K562 (cell line): ENCODE measurements around the gene RFC5. TPM values are rescaled to one million over a fixed set of nuclear protein-coding genes. Genes with fewer than 3 reads are reported as not detected.

Source experiments
- CBX8 ChIP-seq: fragments of 200-600 bp; sonication (generic); IDR thresholded peaks from 2 replicates; pipeline ENCODE4 v1.6.1; 2012; ENCODE audit warnings: borderline replicate concordance, mixed run types, low read depth, mild to moderate bottlenecking, moderate library complexity, mixed read lengths, low read length, control low read depth, inconsistent platforms; ENCODE audit not compliant: poor library complexity, severe bottlenecking; ENCODE audit errors: extremely low read depth
- E2F1 ChIP-seq: sonication (generic); formaldehyde crosslinking; IDR thresholded peaks from 2 replicates; pipeline ENCODE4 v1.8.1; 2023; ENCODE audit warnings: mild to moderate bottlenecking, missing genetic modification reagents, moderate library complexity
- E2F8 ChIP-seq: fragments of 450-650 bp; IDR thresholded peaks from 2 replicates; pipeline ENCODE4 v1.7.1; 2018; ENCODE audit warnings: mild to moderate bottlenecking, low read depth; ENCODE audit not compliant: partially characterized antibody
- ELF4 ChIP-seq: fragments of 450-650 bp; formaldehyde crosslinking; IDR thresholded peaks from 2 replicates; pipeline ENCODE4 v1.4.0; 2022; ENCODE audit warnings: missing genetic modification characterization
- KDM4B ChIP-seq, 2 experiments: fragments of 450-650 bp in 1 of 2; sonication (generic) in 1 of 2; IDR thresholded peaks; 2 replicates each; pipeline ENCODE4 v1.6.1; 2016 to 2017; ENCODE audit warnings: borderline replicate concordance in 2 of 2, antibody characterized with exemption in 1 of 2, low read depth in 1 of 2, mild to moderate bottlenecking in 1 of 2
- MIER1 ChIP-seq: fragments of 450-650 bp; IDR thresholded peaks from 2 replicates; pipeline ENCODE4 v1.6.1; 2016; ENCODE audit warnings: antibody characterized with exemption, mild to moderate bottlenecking, low read depth
- MITF ChIP-seq: IDR thresholded peaks from 2 replicates; pipeline ENCODE4 v1.6.1; 2014; ENCODE audit warnings: antibody characterized with exemption
- NFIX ChIP-seq: fragments of 250-450 bp; sonication (Bioruptor Pico); IDR thresholded peaks from 2 replicates; pipeline ENCODE4 v1.4.0; 2020; ENCODE audit warnings: low read depth, mild to moderate bottlenecking, moderate library complexity
- POLR2B ChIP-seq: fragments of 450-650 bp; IDR thresholded peaks from 2 replicates; pipeline ENCODE4 v1.6.1; 2018; ENCODE audit warnings: low read depth; ENCODE audit not compliant: partially characterized antibody
- RBM39 ChIP-seq: fragments of 200-400 bp; formaldehyde crosslinking; optimal IDR thresholded peaks from 2 replicates; pipeline ENCODE3; 2018; ENCODE audit warnings: low read depth, low read length
- SAFB2 ChIP-seq: fragments of 200-400 bp; formaldehyde crosslinking; IDR thresholded peaks from 2 replicates; pipeline ENCODE4 v1.6.1; 2018; ENCODE audit warnings: borderline replicate concordance, low read length, low read depth, moderate library complexity; ENCODE audit not compliant: severe bottlenecking
- TCF3 ChIP-seq: sonication (generic); formaldehyde crosslinking; IDR thresholded peaks from 2 replicates; pipeline ENCODE4 v1.4.0; 2020; ENCODE audit warnings: mild to moderate bottlenecking, missing genetic modification reagents
- XRCC5 ChIP-seq: fragments of 200-400 bp; formaldehyde crosslinking; IDR thresholded peaks from 2 replicates; pipeline ENCODE4 v1.6.1; 2017; ENCODE audit warnings: low read depth, mild to moderate bottlenecking, low read length
- ZBED1 ChIP-seq: IDR thresholded peaks from 2 replicates; pipeline ENCODE4 v1.6.1; 2014
- ZBTB43 ChIP-seq: sonication (generic); formaldehyde crosslinking; IDR thresholded peaks from 2 replicates; pipeline ENCODE4 v1.8.0; 2023; ENCODE audit warnings: mild to moderate bottlenecking, missing genetic modification reagents
- ZFP1 ChIP-seq: fragments of 450-650 bp; formaldehyde crosslinking; IDR thresholded peaks from 2 replicates; pipeline ENCODE4 v1.4.0; 2020; ENCODE audit warnings: mild to moderate bottlenecking, mixed read lengths
- ZNF23 ChIP-seq: fragments of 250-450 bp; sonication (Bioruptor Pico); IDR thresholded peaks from 2 replicates; pipeline ENCODE4 v1.4.0; 2020; ENCODE audit warnings: mild to moderate bottlenecking
- ZNF445 ChIP-seq: fragments of 250-450 bp; sonication (Bioruptor Pico); IDR thresholded peaks from 2 replicates; pipeline ENCODE4 v1.4.0; 2020; ENCODE audit warnings: low read depth, mild to moderate bottlenecking, moderate library complexity
- ZNF57 ChIP-seq: fragments of 450-650 bp; formaldehyde crosslinking; IDR thresholded peaks from 2 replicates; pipeline ENCODE4 v1.4.0; 2020; ENCODE audit warnings: mild to moderate bottlenecking, moderate library complexity
- polyA plus RNA-seq, 8 experiments: library from polyadenylated mRNA; depleted of rRNA in 4 of 8; stranded (reverse) in 5 of 8; unstranded in 3 of 8; fragments of >200 nt; fragmentation: Nextera tagmentation in 2 of 8; fragmentation: Illumina TruSeq in 1 of 8; extraction: Ambion mirVana in 2 of 8; extraction: Trizol in 1 of 8; gene quantifications; 2 replicates each; pipeline versions ENCODE4 v1.2.1 to v1.2.3, GENCODE V29; 2011 to 2014; ENCODE audit warnings: inconsistent platforms in 1 of 8, missing spikeins in 1 of 8
- total RNA-seq, 7 experiments: library from RNA; depleted of rRNA in 6 of 7; stranded (reverse); fragments of >200 nt in 6 of 7; fragmentation: Illumina TruSeq in 2 of 7; extraction: Trizol in 2 of 7; gene quantifications; 2 replicates each; pipeline versions ENCODE4 v1.2.1 to v1.2.3, GENCODE V29; 2011 to 2021; ENCODE audit warnings: low replicate concordance in 1 of 7
- TF ChIP-seq, protein P1 (sequence below): fragments of 250-450 bp; sonication (Bioruptor Pico); IDR thresholded peaks from 2 replicates; pipeline ENCODE4 v1.8.0; 2021; ENCODE audit warnings: borderline replicate concordance, mild to moderate bottlenecking, moderate library complexity; ENCODE audit not compliant: poor library complexity, severe bottlenecking

RFC5 gene
- total and polyA plus RNA-seq, 9 of the 15 experiments (the other 6 are each of a cell fraction or from before 2014, with no cell fraction given): 61.8 to 189 (median 92.9) TPM

DNA sequence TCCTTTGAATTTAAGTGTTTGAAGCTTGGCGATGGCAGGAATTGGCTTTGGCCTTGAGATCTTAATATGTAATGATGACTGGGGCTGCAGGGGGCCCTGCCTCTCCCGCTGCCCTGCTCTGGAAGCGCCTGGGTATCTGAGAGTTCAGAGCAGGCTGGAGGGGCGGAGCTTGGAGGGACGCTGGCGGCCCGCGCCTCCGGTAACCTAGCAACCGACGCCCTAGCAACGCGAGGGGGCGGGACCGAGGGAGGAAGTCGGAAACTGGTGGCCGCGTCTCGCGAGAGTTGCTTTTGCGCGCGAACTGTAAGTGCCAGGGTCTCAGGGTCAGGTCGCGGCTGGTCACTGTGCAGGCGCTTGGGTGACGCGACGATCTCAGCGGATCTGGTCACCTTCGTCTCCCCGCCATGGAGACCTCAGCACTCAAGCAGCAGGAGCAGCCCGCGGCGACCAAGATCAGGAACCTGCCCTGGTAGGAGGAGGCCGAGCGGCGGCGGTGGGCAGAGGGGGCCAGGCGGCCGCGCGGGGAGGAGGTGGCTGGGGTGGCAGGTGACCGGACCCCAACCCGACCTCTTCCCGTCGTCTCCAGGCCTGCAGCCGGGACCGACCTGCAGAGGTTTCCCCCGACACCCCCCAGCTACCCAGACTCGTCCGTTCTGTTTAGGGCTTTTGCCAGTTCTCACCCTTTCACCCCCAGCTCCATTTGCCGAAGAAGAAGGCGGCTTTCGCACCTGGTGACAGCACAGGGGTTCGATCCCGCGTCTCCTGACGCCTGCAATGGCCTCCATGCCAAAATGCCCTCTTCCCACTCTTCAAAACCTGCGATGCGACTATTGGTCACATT lies at the start of gene RFC5 (continued):
- TF ChIP-seq POLR2B (peak; percentile 77), ZBED1 (no peak), ZNF57 (CRISPR knock-in tag) (no peak), TCF3 (CRISPR knock-in tag) (0 out of 2 replicates have a peak, but pooled peaks have one; percentile 28), E2F1 (peak; percentile 73), SAFB2 (no peak), ZNF23 (CRISPR knock-in tag) (no peak), ZFP1 (CRISPR knock-in tag) (no peak), E2F8 (peak; percentile 89), CBX8 (no peak), ZNF445 (CRISPR knock-in tag) (no peak), NFIX (CRISPR knock-in tag) (no peak), MIER1 (no peak), KDM4B (IDR thresholded peaks at IDR 0.05; ENCODE audit: borderline replicate concordance in 2 of 2, low read depth in 1 of 2) (no peak), ELF4 (no peak), XRCC5 (no peak), RBM39 (no peak), ZBTB43 (CRISPR knock-in tag) (0 out of 2 replicates have a peak, but pooled peaks have one; percentile 25), MITF (peak; percentile 43; the same call in 1 of the 2 replicates)
- TF ChIP-seq, protein P1, sequence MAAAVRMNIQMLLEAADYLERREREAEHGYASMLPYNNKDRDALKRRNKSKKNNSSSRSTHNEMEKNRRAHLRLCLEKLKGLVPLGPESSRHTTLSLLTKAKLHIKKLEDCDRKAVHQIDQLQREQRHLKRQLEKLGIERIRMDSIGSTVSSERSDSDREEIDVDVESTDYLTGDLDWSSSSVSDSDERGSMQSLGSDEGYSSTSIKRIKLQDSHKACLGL (CRISPR knock-in tag): no peak
